HUES64 (cell line): ENCODE results near the gene OLFML2B. TPM values are rescaled to one million over a fixed set of nuclear protein-coding genes. Genes with fewer than 3 reads are reported as not detected.
A peak's percentile ranks its signal among the peaks of the same experiment; 100 is the strongest.
"Not testable (repeated sequence)": the region's sequence is repeated elsewhere in the genome, so short reads cannot be mapped to it uniquely, and the experiment has no call there.

Experiments
- H3K27ac ChIP-seq: 2 replicates; pipeline ENCODE4 v1.7.0; 2013; ENCODE audit warnings: low read depth, low read length, inconsistent platforms
- H3K27me3 ChIP-seq: 2 replicates; pipeline ENCODE4 v1.6.1; 2013; ENCODE audit warnings: mild to moderate bottlenecking, low read length; ENCODE audit not compliant: insufficient read depth
- H3K36me3 ChIP-seq: 2 replicates; pipeline ENCODE4 v1.6.1; 2013; ENCODE audit warnings: mild to moderate bottlenecking, low read length; ENCODE audit not compliant: insufficient read depth
- H3K4me1 ChIP-seq: 2 replicates; pipeline ENCODE4 v1.6.1; 2013; ENCODE audit warnings: mild to moderate bottlenecking, low read length, moderate library complexity; ENCODE audit not compliant: insufficient read depth
- H3K4me3 ChIP-seq: 2 replicates; pipeline ENCODE4 v1.5.1; 2013; ENCODE audit warnings: mild to moderate bottlenecking, low read length, moderate library complexity
- H3K9ac ChIP-seq: 2 replicates; pipeline ENCODE4 v1.6.1; 2013; ENCODE audit warnings: mild to moderate bottlenecking, low read depth, low read length
- H3K9me3 ChIP-seq: 2 replicates; pipeline ENCODE4 v1.6.1; 2013; ENCODE audit warnings: low read depth, low read length; ENCODE audit not compliant: insufficient read depth
- WGBS: fragments of 150-250, 120-280 bp; methylation state at CpG from one replicate; pipeline ENCODE4 v1.1.7; 2013; ENCODE audit warnings: missing lambda C conversion rate; 5-methylcytosine and 5-hydroxymethylcytosine counted together
- polyA plus RNA-seq, 2 experiments: library from polyadenylated mRNA; stranded (reverse); fragments of 50-300 nt; gene quantifications; one replicate each; pipeline ENCODE4 v1.2.3, GENCODE V29; 2013

The OLFML2B gene
- polyA plus RNA-seq (2013, experiment 1 of 2) = 2.9 TPM
- polyA plus RNA-seq (2013, experiment 2 of 2) = 3.5 TPM

- no peak within 1 kb of the TSS for H3K27ac ChIP-seq
- H3K27me3 ChIP-seq = peaks cover 54% of the 10 kb centered on the region
- 1% methylated on average over 85 of the region's 85 CpGs for WGBS
- no peaks in the 10 kb centered on the region for H3K36me3 ChIP-seq
- H3K9me3 ChIP-seq = no peaks in the 10 kb centered on the region
- peak within 1 kb of the TSS; percentile 75 for H3K4me3 ChIP-seq
- peaks cover 17% of the 10 kb centered on the region for H3K4me1 ChIP-seq
- H3K9ac ChIP-seq = peak within 1 kb of the TSS; percentile 55
These were observed at the start of gene OLFML2B for GRCh38 chr1:162023547-162024501. Gene OLFML2B, minus strand, starts transcription at chr1:162023869. Its CDS starts 439 bp downstream, at chr1:162023430.

- Histone ChIP-seq H3K27ac (no peak overlapping the region), H3K4me1 (peaks cover 35% of the 10 kb centered on the region), H3K36me3 (0 out of 2 replicates have a peak, but pooled peaks cover 3% of the 10 kb centered on the region), H3K9me3 (no peaks in the 10 kb centered on the region), H3K9ac (no peak overlapping the region), H3K27me3 (peaks cover 8% of the 10 kb centered on the region), H3K4me3 (no peak overlapping the region)
- 89% methylated on average over 3 of the region's 3 CpGs for WGBS
These were observed 49.1 kb upstream of the OLFML2B start for GRCh38 chr1:162072740-162073139.

GRCh38 chr1:162070825-162071224, 47.2 kb upstream of the OLFML2B start:
- Histone ChIP-seq H3K27ac (peak overlapping the region; percentile 5; the same call in 1 of the 2 replicates), H3K9me3 (no peaks in the 10 kb centered on the region), H3K27me3 (peaks cover 8% of the 10 kb centered on the region), H3K36me3 (0 out of 2 replicates have a peak, but pooled peaks cover 3% of the 10 kb centered on the region), H3K4me1 (peaks cover 33% of the 10 kb centered on the region), H3K9ac (peak overlapping the region; percentile 71; the same call in 1 of the 2 replicates), H3K4me3 (peak overlapping the region; percentile 89)
- WGBS = 9% methylated on average over 7 of the region's 7 CpGs

GRCh38 chr1:162070094-162070748, 46.6 kb upstream of the OLFML2B start:
- H3K9ac ChIP-seq = peak overlapping the region; percentile 71
- H3K9me3 ChIP-seq = no peaks in the 10 kb centered on the region
- peak overlapping the region; percentile 89 for H3K4me3 ChIP-seq
- peaks cover 8% of the 10 kb centered on the region for H3K27me3 ChIP-seq
- peak overlapping the region; percentile 10; the same call in 1 of the 2 replicates for H3K27ac ChIP-seq
- peaks cover 37% of the 10 kb centered on the region for H3K4me1 ChIP-seq
- under 1% methylated on average over 29 of the region's 29 CpGs for WGBS
- H3K36me3 ChIP-seq = 0 out of 2 replicates have a peak, but pooled peaks cover 3% of the 10 kb centered on the region

- Histone ChIP-seq H3K4me1 (peaks cover 40% of the 10 kb centered on the region), H3K36me3 (no peaks in the 10 kb centered on the region), H3K27ac (peak within 1 kb of the TSS; percentile 47; the same call in 1 of the 2 replicates), H3K9ac (peak within 1 kb of the TSS; percentile 71), H3K9me3 (no peaks in the 10 kb centered on the region), H3K27me3 (peaks cover 8% of the 10 kb centered on the region), H3K4me3 (peak within 1 kb of the TSS; percentile 89)
- WGBS = under 1% methylated on average over 95 of the region's 95 CpGs
These were observed 45.8 kb upstream of the OLFML2B start, which contains the start of gene NOS1AP for GRCh38 chr1:162069334-162070093. Gene NOS1AP, plus strand, starts transcription at chr1:162069691. Its CDS starts 487 bp downstream, at chr1:162070178.

- H3K4me1 ChIP-seq = peaks cover 36% of the 10 kb centered on the region
- no peak overlapping the region for H3K27ac ChIP-seq
- H3K9ac ChIP-seq = no peak overlapping the region
- no peaks in the 10 kb centered on the region for H3K36me3 ChIP-seq
- H3K27me3 ChIP-seq = peaks cover 8% of the 10 kb centered on the region
- no peaks in the 10 kb centered on the region for H3K9me3 ChIP-seq
- WGBS = 91% methylated on average over 4 of the region's 4 CpGs
- H3K4me3 ChIP-seq = no peak overlapping the region
These were observed 44.6 kb upstream of the OLFML2B start for GRCh38 chr1:162068301-162068700.

- WGBS = no CpG with 5 or more reads among the region's 1 CpG
These were observed 43.8 kb upstream of the OLFML2B start for GRCh38 chr1:162067466-162067865.

GRCh38 chr1:162066836-162067235, 43.2 kb upstream of the OLFML2B start:
- H3K36me3 ChIP-seq, H3K9me3 ChIP-seq, H3K4me3 ChIP-seq, H3K9ac ChIP-seq, H3K27ac ChIP-seq, H3K27me3 ChIP-seq: not testable (repeated sequence)
- H3K4me1 ChIP-seq = peaks cover 31% of the 10 kb centered on the region
- WGBS = 89% methylated on average over 4 of the region's 4 CpGs

More at GRCh38 chr1:162067466-162067865, 43.8 kb upstream of the OLFML2B start:
- peaks cover 8% of the 10 kb centered on the region for H3K27me3 ChIP-seq
- H3K36me3 ChIP-seq = no peaks in the 10 kb centered on the region
- no peaks in the 10 kb centered on the region for H3K9me3 ChIP-seq
- peaks cover 36% of the 10 kb centered on the region for H3K4me1 ChIP-seq
- no peak overlapping the region for H3K9ac ChIP-seq
- H3K4me3 ChIP-seq = no peak overlapping the region
- no peak overlapping the region for H3K27ac ChIP-seq

- Histone ChIP-seq H3K27ac (no peak overlapping the region), H3K27me3 (peaks cover 8% of the 10 kb centered on the region; the same call in 1 of the 2 replicates), H3K9me3 (no peaks in the 10 kb centered on the region), H3K36me3 (no peaks in the 10 kb centered on the region), H3K9ac (no peak overlapping the region), H3K4me1 (peaks cover 22% of the 10 kb centered on the region; the same call in 1 of the 2 replicates), H3K4me3 (no peak overlapping the region)
- 62% methylated on average over 2 of the region's 2 CpGs for WGBS
These were observed 41.3 kb upstream of the OLFML2B start for GRCh38 chr1:162065016-162065415.

- Histone ChIP-seq H3K27ac (no peak overlapping the region), H3K9ac (no peak overlapping the region), H3K27me3 (no peaks in the 10 kb centered on the region), H3K4me1 (peaks cover 14% of the 10 kb centered on the region; the same call in 1 of the 2 replicates), H3K4me3 (no peak overlapping the region), H3K36me3 (no peaks in the 10 kb centered on the region), H3K9me3 (no peaks in the 10 kb centered on the region)
- WGBS = 69% methylated on average over 4 of the region's 4 CpGs
These were observed 38.9 kb upstream of the OLFML2B start for GRCh38 chr1:162062542-162063015.
